ENCODE measurements around the gene B4GALT1. TPM values are rescaled to one million over a fixed set of nuclear protein-coding genes. Genes with fewer than 3 reads are reported as not detected.

B4GALT1 gene
- total RNA-seq, 4 donors from 2014 or later = 51.6 to 74.4 (median 65.3) TPM

- peak in 1 of 2 donors; percentile 40 for DNase-seq (ENCODE audit: low spot score in 2 of 2)
- no peaks in the 10 kb centered on the region for H3K27me3 ChIP-seq
- H3K36me3 ChIP-seq = no peaks in the 10 kb centered on the region
- H3K4me1 ChIP-seq = peaks cover 0 to 67% (median 35%) of the 10 kb centered on the region in 4 donors
- 47 to 54% methylated on average over 5 of the region's 5 CpGs for WGBS, 2 donors
- no peak for TF ChIP-seq POLR2A (IDR thresholded peaks at IDR 0.05)
- TF ChIP-seq, protein P1, sequence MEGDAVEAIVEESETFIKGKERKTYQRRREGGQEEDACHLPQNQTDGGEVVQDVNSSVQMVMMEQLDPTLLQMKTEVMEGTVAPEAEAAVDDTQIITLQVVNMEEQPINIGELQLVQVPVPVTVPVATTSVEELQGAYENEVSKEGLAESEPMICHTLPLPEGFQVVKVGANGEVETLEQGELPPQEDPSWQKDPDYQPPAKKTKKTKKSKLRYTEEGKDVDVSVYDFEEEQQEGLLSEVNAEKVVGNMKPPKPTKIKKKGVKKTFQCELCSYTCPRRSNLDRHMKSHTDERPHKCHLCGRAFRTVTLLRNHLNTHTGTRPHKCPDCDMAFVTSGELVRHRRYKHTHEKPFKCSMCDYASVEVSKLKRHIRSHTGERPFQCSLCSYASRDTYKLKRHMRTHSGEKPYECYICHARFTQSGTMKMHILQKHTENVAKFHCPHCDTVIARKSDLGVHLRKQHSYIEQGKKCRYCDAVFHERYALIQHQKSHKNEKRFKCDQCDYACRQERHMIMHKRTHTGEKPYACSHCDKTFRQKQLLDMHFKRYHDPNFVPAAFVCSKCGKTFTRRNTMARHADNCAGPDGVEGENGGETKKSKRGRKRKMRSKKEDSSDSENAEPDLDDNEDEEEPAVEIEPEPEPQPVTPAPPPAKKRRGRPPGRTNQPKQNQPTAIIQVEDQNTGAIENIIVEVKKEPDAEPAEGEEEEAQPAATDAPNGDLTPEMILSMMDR (IDR thresholded peaks at IDR 0.05) = no peak
- TF ChIP-seq EP300 (IDR thresholded peaks at IDR 0.05) = peak in 1 of 2 donors; percentile 28
- H3K9me3 ChIP-seq = no peaks in the 10 kb centered on the region
- peak overlapping the region; percentile 23 to 76 (median 48) for H3K27ac ChIP-seq
- H3K4me3 ChIP-seq = no peak overlapping the region
Observed at GRCh38 chr9:33151007-33151557, 16.1 kb downstream of the B4GALT1 start.

GRCh38 chr9:33148367-33149014, 18.6 kb downstream of the B4GALT1 start:
- no peak for DNase-seq (ENCODE audit: low spot score in 2 of 2)
- peaks cover 0 to 73% (median 37%) of the 10 kb centered on the region in 4 donors for H3K4me1 ChIP-seq
- H3K4me3 ChIP-seq = no peak overlapping the region
- peak overlapping the region in 1 of 4 donors; percentile 52 for H3K27ac ChIP-seq
- no peaks in the 10 kb centered on the region for H3K27me3 ChIP-seq
- no peak for TF ChIP-seq EP300 (IDR thresholded peaks at IDR 0.05)
- TF ChIP-seq, protein P1 (IDR thresholded peaks at IDR 0.05) = no peak
- no peak for TF ChIP-seq POLR2A (IDR thresholded peaks at IDR 0.05)
- WGBS, 2 donors = 45 to 48% methylated on average over 4 of the region's 4 CpGs
- H3K36me3 ChIP-seq = no peaks in the 10 kb centered on the region
- H3K9me3 ChIP-seq = no peaks in the 10 kb centered on the region

GRCh38 chr9:33147416-33148169, 19.5 kb downstream of the B4GALT1 start:
- Histone ChIP-seq H3K9me3 (no peaks in the 10 kb centered on the region), H3K27ac (no peak overlapping the region), H3K4me1 (peaks cover 0 to 82% (median 45%) of the 10 kb centered on the region in 4 donors), H3K4me3 (no peak overlapping the region), H3K27me3 (no peaks in the 10 kb centered on the region), H3K36me3 (no peaks in the 10 kb centered on the region)
- 83 to 88% methylated on average over 7 of the region's 7 CpGs for WGBS, 2 donors
- no peak for TF ChIP-seq EP300 (IDR thresholded peaks at IDR 0.05)
- TF ChIP-seq, protein P1 (IDR thresholded peaks at IDR 0.05) = no peak
- no peak for TF ChIP-seq POLR2A (IDR thresholded peaks at IDR 0.05)
- no peak for DNase-seq (ENCODE audit: low spot score in 2 of 2)

DNA sequence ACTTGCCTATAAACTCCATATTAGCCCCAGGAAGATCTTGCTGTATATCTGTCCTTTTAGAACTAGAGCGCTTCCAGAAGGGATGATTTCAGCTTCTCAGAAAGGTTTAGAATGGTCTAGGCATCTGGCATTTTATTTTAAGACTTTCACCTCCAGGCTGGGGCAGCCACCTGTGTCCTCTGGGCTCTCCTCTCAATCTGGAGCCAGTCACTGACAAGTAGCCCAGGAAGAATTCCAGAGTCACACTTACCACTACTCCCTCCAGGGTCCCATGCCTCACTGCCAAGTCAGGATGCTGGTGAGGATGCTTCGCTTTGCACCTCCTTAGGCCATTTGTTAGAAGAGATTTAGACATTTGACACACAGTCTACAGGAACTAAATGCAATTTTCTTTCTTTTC, 20.8 kb downstream of the B4GALT1 start:
- TF ChIP-seq EP300 (IDR thresholded peaks at IDR 0.05) = no peak
- TF ChIP-seq, protein P1 (IDR thresholded peaks at IDR 0.05) = no peak
- TF ChIP-seq POLR2A (IDR thresholded peaks at IDR 0.05) = no peak
- no peaks in the 10 kb centered on the region for H3K36me3 ChIP-seq
- H3K27me3 ChIP-seq = no peaks in the 10 kb centered on the region
- peaks cover 0 to 86% (median 47%) of the 10 kb centered on the region in 4 donors for H3K4me1 ChIP-seq
- DNase-seq (ENCODE audit: low spot score in 2 of 2) = no peak
- H3K27ac ChIP-seq = no peak overlapping the region
- no peak overlapping the region for H3K4me3 ChIP-seq
- WGBS, 2 donors = 98% methylated on average over 2 of the region's 2 CpGs
- no peaks in the 10 kb centered on the region for H3K9me3 ChIP-seq

GRCh38 chr9:33144551-33144950, 22.6 kb downstream of the B4GALT1 start:
- DNase-seq (ENCODE audit: low spot score in 2 of 2) = no peak
- WGBS, 2 donors = 66 to 82% methylated on average over 3 of the region's 3 CpGs
- no peaks in the 10 kb centered on the region for H3K36me3 ChIP-seq
- no peak overlapping the region for H3K4me3 ChIP-seq
- H3K27me3 ChIP-seq = no peaks in the 10 kb centered on the region
- no peaks in the 10 kb centered on the region for H3K9me3 ChIP-seq
- TF ChIP-seq, protein P1 (IDR thresholded peaks at IDR 0.05) = no peak
- TF ChIP-seq EP300 (IDR thresholded peaks at IDR 0.05) (no peak), POLR2A (IDR thresholded peaks at IDR 0.05) (no peak)
- H3K27ac ChIP-seq = no peak overlapping the region
- H3K4me1 ChIP-seq = peaks cover 0 to 91% (median 54%) of the 10 kb centered on the region in 4 donors
